Esophagus muscularis mucosa (tissue), 4 donors: ENCODE results near the gene STX8.

Experiments
- CTCF ChIP-seq, 3 experiments: fragments of 200-600 bp in 2 of 3; fragments of 450-650 bp in 1 of 3; sonication (generic) in 2 of 3; IDR thresholded peaks; one replicate each; pipeline ENCODE4 v1.5.1; 2017 to 2019; ENCODE audit warnings: antibody characterized with exemption in 3 of 3, mild to moderate bottlenecking in 2 of 3, moderate library complexity in 1 of 3
- EP300 ChIP-seq: sonication (generic); formaldehyde crosslinking; IDR thresholded peaks from one replicate; pipeline ENCODE4 v1.6.1; 2017; ENCODE audit warnings: antibody characterized with exemption
- POLR2A ChIP-seq: fragments of 450-650 bp; IDR thresholded peaks from one replicate; pipeline ENCODE4 v1.6.1; 2017; ENCODE audit warnings: antibody characterized with exemption, moderate library complexity, mild to moderate bottlenecking, low read depth

GRCh38 chr17:9498490-9498889 is 77.1 kb downstream of the STX8 start:
- TF ChIP-seq CTCF (IDR thresholded peaks at IDR 0.05) (no peak), POLR2A (no peak), EP300 (no peak)
